ENCODE measurements around the gene BANF1.
"Not testable (repeated sequence)": the region's sequence is repeated elsewhere in the genome, so short reads cannot be mapped to it uniquely, and the experiment has no call there.

BANF1 gene

DNA sequence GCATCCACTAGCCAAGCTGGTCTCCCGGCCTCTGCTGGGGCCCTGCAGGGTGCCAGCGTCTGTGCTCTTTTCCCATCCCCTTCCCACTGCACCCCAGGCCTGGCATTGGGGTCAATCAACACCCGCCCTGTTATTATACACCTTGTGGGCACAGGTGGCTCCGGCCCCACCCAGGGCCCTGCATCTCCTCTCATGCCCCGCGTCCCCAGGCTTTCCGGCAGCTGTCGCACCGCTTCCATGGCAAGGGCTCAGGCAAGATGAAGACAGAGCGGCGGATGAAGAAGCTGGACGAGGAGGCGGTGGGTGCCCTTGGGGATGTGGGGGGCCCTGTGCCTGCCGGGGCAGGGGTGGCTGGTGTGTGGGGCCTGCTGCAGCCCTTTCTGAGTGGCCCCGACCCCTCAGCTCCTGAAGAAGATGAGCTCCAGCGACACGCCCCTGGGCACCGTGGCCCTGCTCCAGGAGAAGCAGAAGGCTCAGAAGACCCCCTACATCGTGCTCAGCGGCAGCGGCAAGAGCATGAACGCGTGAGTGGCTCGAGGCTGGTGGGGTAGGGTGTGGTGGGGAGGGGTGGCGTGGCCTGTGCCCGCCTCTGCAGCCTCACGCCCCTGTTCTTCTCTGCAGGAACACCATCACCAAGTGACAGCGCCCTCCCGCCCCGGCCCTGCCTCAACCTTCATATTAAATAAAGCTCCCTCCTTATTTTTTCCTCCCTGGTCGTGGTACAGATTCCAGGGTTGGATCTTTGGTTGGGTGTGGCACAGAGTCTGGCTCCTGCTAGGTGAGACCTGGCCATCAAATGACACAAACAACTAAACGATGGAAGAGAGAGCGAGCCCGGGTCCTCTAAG, 23.7 kb upstream of the BANF1 start:
- no peak for DNase-seq

DNA sequence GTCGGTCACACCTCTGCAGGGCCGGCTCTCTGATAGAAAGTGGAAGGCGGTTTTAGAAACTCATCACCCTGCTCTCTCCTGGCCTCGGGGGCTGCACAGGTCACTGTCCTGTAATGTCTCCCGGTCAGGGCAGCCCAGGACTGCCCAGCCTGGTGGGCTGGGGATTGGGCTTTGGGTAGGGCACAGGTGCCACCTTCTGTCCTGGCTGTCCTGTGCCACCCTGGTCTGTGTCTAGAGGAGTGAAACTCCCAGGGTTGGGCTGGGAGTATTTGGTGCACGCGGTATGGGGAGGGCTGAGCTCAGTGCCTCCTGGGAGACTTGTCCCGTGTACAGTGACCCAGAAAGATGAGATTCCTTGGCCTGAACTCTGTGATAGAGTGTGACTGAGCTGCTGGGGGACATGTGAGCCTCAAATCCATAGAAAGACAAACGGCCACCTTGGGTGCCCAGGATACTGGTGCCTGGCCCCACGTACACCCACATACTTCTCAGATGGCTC, 23.0 kb upstream of the BANF1 start:
- DNase-seq: no peak

DNA sequence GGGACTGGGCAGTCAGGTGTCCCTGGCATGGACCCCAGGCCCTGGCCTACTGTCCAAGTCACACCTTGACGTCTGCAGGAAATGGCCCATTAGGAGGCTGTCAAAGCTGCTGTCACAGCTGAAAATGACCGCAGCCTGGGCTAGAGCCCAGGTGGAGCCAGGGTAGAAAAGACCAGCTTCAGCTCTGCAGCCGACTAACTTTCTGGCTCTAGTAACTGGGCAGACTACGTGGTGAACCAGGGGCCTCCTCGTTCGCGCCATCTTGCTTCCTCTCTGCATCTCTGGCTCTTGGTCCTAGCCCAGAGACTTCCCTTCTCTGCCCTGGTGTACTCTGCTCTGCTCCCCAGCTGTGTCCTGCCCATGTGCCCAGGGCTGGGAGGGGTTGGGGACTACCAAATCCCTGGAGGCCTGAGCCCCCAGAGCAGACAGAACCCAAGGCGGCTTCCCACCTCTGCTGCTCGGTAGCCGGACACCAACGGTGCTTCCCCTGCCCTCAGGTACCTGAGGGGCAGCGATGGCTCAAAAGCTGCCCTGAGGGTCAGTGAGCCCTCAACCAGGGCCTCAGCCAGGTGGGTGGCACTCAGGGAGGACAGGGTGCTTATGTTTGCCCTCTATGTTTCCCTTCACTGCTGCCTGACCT, 21.1 kb upstream of the BANF1 start:
- DNase-seq: no peak

DNA sequence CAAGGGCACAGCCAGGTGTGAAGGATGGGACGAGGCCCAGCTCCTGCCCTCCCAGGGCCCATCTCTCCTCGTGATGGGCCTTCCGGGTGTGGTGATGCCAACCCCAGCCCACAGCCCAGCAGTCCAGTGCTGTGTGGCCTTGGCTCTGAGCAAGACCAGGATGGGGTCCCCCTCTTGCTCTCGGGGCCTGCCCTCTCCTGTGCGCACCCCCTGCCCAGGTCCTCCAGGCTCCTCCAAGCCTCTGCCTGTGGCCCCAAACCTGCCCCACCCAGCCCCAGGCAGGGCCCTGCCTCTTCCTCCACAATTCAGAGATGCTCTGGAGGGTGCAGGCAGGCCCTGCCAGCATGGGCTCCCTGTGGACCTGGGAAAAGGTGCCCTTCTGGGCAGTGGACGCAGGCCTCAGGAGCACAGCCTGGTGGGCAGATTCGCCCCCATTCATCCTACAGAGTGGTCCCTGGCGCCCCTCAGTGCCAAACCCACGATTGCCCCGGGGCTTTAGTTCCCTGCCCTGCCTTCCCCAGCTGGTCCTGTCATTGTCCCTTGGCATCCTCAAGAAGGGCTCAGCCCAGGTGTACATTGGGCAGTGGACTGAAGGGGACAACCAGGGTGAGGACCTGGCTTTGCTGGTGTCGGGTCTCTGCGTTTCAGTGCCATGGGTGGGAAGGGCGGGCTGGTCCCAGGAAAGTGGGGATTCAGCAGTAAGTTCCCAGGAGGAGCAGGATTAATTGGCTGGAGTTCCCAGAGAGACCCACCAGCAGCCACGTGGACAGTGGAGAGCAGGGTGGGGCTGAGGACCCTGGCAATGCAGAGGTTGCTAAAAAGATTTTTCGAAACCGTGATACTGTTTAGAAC, 20.1 kb upstream of the BANF1 start:
- no peak for DNase-seq

DNA sequence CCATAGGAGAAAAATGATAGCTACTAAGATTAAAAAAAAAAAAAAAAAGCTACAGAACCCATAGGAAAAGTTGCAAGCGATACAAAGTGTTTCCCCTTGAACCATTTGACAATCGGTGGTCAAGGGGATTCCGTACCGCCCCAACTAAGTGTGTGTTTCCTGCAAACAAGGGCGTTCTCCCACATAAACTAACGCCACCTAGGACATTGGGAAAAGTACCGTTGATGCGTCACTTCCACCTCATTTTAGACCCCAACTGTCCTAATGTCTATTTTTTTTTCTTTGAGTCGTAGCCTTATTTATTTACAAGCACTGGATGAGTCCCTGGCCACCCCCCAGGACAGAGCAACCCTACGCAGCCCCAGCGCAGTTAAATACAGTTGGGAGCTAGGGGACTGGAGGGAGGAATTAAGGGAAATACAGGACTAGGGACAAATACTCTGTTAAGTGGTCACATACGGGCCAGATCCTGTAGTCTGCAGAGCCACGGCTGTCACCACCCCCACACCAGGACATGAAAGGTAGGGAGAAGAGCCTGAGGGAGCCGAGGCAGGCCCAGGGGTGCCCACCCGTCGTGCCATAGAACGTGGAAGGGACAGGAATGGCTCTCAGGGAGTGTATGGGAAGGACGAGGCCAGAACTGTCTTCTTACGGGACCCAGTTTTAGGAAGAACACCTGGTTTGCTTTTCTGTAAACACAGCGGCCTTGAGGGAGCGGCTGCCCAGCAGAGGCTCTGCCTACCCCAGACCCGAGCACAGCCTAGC, 19.3 kb upstream of the BANF1 start:
- DNase-seq: no peak

DNA sequence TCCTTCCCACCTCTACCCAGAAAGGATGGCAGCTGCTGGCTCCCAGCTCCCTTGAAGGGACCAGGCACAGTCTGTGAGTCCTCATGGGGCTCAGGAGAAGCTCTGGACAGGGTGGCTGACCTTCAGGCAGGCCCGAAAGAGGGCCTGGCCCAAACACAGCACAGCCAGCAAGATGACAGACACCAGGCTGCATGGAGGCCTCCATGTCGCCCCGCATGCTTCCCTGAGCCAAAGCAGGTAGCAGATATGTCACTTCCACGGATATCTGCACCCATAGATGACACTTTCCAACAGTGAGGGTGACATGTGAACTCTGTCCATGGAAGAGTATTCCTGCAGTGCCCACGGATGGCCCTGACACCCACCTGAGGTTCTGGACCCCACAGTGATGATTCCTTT, 18.7 kb upstream of the BANF1 start:
- DNase-seq: no peak

DNA sequence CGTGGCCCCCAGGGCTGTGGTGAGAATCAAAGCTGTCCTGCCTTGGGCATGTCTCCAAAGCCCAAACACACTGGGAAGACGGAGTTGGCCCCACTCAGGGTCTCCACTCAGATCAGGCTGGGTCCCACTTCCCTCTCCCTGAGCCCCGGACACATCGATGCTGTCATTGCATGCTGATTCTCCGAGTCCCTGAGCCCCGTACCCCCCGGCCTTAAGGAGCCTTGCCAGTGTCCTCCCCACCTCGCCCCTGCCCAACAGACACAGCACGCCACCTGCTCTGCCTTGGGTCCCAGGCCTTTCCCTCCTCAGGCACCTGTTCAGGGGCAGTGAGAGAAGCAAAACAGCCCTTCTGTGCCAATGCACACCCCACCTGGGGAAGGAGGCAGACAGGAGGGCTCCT, 15.0 kb upstream of the BANF1 start:
- DNase-seq: no peak

DNA sequence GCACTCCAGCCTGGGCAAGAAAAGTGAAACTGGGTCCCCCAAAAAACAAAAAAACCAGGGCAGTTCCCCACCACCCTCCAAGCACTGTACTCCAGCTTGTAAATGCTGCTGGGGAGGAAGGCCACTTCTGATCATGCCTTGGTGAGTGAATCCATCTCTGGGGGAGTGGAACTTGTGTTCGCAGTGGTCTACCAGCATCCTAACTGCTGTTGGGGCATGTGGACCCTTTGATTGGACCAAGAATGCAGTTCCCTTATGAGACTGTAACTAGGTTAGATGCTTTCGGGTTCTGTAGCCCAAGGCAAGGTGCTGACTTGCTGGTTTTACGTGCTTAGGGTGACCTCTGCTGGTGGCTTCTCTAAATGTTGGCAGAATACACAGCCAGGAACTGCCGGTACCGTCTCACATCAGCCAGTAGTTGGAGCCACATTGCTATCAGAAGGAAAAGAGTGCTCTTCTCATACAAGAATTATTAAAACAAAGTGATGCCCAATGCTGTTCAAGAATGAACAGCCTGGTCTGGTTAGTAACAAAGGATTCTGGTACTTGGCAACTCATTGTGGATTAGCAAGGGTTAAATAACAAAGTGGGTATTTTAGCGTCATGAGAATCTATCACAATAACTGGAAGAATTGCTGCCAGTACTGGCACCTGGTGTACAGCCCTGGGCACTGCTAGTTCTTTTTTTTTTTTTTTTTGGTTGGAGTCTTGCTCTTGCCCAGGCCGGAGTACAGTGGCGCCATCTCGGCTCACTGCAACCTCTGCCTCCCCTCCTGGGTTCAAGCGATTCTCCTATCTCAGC, 13.3 kb upstream of the BANF1 start:
- DNase-seq: peak; percentile 86 to 98 (median 93)

DNA sequence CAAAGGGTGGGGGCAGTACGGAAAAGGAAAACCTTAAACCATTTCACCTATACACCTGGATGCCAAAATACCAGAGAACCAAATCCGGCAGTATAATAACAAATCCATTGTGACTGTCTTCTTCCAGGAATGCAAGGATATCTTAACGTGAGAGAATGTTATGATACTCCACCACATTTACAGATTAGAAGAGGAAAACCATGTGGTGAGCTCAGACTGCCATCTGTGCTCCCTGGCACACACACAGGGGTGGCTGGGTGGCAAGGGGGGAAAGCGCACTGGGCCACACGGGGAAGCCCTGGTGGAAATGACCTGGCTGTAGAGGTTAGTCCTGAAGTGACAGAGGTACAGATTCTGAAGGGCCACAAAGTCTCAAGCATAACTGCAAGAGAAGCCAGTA, 10.2 kb upstream of the BANF1 start:
- no peak for DNase-seq

DNA sequence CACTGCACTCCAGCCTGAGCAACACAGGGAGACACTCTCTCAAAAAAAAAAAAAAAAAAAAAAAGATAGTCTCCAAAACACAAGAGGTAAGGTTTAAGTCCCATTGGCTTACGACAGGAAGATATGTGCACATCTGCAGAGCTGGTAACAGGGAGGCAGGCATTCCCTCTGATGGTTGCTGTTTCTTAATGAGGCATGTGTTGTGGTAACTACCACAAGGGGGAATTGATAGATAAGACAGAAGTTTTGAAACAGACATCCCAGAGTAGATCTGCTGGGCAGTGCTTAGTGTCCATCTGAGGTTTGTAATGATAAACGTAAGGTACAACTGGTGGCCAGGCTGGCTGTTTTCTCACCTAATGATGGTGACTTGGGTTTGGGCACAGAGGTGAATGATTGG, 5.0 kb upstream of the BANF1 start:
- no peak for DNase-seq

DNA sequence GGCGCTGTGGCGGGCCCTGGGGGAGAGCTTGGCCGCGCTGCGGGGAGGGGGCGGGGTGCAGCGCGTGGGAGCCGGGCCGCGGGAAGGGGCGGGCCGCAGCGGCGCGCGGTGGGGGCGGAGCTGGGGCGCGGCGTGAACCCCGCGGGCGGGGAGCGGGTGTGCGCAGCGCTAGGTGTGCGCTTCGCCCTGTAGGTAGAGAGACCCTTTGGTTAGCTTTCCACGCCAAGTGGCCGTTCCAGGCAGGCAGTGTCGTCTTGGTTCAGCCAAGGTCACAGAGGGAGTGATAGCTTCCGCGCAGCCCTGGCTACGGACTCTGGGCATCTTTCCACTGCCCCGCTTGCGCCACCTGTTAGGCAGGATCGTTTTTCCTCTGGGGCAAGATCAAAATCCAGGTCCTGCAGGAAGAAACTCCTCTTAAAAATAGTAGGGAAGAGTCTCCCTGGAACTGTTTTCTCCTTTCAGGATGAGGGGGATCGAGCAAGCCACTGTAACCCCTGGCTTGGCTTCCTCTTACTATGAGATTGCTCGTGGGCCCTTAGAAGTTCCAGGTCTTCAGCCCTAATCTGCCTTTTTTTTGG, 434 bp downstream of the BANF1 start:
- DNase-seq: peak in 1 of 3 experiments; percentile 53

DNA sequence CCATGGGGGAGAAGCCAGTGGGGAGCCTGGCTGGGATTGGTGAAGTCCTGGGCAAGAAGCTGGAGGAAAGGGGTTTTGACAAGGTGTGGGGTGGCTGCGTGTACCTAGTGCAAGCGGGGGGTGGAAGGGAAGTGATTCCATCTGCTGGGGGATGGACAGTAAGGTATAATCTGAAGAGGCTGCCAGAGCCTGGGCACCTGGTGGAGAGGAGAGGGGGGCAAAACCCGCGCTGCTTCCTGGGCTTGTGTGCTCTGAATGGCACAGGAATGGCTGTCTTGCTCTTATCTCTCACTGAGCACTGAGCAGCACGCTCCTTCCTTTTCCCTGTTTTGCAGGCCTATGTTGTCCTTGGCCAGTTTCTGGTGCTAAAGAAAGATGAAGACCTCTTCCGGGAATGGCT, 988 bp downstream of the BANF1 start:
- peak in 1 of 3 experiments; percentile 42 for DNase-seq

DNA sequence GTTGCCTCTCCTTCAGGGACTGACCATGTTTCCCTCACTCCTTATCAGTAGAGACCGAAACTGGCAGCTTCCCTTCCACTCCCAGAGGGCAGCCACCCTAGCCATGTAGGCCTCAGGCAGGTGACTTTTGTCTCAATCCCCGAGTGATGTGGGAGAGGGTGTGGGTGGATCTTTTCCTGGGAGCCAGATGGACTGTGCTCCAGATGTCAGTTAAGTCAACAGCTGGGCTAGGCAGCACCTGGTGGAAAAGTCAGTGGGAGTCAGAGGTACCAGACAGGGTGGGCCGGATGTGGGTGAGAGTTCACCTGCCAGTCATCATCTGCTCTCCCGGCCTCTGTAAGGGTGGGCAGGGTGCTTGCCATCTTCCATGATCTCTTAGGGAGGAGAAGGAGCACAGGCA, 1.9 kb downstream of the BANF1 start:
- no peak for DNase-seq

DNA sequence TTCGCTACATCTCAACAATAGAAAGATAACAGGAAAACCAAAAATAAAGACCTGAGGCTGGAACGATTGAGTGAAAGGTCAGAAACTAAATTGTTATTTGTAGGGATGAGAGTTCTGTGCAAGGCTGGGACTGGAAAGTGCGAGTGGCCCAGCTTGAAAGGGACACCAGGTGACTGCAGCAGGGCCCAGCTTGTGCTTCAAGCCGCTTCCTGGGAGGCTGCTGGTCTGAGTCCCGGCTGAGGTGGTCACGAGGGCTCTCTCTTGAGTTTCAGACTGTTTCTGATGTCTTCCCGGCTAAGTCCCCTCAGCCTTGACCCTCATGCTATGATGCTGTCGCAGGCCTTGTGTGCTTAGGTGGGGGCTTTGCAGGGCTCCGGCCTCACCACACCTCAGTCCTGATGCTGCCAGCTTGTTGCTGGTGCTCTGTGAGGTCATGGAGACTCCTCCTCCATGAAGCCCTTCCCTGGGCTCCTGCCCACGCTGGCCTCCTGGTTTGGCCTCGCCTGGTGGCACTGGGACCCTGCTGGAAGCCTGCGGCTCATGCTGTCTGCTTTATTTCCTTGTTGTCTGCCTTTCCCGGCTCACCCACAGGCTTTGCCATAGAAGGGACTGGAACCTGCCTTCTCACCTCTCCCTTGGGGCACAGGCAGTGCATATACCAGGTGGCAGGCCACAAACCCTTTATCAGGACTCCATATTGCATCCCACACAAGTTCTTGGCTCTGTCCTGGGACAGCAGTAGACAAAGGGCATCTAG, 4.0 kb downstream of the BANF1 start:
- no peak for DNase-seq

DNA sequence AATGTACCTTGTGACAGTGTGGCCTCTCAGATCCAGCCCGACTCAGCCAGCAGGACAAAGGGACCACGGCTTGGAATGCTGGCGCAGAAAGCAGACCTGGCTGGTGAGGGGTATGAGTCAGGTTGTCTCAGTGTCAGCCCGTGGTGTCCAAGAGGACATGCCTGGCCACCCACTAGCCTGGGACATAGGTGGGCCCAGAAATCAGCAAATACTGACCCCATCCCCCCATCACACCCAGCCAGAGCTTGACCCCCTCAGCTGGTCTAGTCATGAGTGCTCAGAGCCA, 4.5 kb downstream of the BANF1 start:
- DNase-seq: no peak

DNA sequence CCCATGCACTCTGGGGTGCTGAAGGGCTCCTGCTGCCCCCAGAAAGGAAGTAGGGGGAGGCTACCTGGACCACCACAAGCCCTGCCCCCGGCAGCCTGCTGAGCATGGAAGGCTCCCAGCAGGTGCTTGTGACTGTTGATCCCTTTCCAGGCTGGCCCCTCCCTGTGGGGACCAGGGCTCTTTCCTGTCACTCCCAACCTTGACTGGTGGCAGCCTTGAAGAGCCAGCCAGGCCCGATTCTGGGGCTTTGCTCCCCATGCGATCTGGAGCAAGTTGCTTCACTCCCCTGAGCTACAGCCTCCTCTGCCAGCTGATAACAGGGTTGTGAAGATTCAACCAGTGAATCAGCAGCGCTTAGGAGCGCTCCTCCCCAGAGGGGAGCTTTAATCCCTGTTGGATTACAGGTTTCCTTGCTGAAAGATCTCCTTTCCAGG, 4.9 kb downstream of the BANF1 start:
- DNase-seq: no peak

DNA sequence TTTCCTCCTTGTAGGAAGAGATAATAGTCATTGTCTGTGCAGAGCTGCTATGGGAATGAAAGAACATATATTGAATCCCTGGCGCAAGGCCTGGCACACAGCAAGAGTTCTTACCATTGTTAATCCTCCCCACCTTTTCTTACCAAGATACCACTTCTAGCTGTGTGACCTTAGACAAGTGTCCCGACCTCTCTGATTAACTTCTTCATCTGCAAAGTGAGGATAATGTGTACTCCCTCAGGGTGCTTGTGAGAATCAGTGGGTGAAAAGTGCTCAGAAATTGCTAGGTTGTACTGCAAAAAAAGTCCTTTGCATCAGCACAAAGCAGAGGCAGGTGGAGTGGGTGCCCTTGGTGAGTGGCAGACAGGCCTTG, 5.8 kb downstream of the BANF1 start:
- DNase-seq: no peak

DNA sequence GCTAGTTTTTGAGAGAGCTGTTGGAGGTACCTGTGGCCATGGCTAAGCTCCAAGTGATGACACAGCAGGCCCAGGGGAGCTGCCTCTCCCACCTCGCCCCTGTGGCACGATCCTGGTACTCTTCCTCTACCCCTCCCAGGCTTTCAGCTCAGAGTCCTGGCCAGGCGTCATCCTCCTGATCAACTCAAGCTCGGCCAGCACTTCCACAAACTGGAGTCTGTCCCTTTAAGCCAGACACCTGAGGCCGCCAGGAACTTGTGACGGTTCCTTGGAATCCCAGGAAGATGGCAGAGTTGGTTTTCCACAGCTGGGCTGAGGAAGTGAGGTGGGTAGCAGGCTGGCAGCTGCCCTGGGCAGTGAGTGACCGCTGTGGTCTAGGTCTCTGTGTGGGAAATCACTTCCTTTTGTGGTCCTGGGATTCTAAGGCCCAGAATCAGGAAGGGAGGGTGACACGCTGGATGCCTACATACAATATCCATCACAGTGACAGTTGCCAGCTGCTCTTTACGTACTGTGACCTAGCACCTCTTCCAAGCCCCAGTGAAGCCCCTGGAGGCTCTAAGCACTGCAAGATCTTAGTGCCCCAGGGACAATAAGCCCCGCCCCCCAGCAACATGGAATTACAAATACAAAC, 6.3 kb downstream of the BANF1 start:
- no peak for DNase-seq

DNA sequence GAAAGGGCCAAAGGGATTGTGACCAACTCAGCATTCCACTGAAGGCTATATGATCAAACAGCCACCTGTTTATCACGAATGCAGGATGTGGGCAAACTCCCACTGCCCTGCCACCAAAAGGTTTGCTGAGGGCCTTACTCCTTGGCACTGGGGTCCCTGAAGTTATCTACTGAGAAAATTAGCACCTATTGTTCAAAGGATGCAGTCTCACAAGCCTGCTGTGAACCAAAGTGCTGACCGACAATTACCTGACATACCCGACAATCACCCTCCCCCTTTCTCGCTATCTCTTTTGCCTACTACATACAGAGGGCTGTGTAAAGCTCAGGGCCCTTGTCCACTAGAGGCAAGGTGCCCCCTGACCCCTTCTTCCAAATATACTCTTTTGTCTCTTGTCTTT, 7.7 kb downstream of the BANF1 start:
- DNase-seq: not testable (repeated sequence)

DNA sequence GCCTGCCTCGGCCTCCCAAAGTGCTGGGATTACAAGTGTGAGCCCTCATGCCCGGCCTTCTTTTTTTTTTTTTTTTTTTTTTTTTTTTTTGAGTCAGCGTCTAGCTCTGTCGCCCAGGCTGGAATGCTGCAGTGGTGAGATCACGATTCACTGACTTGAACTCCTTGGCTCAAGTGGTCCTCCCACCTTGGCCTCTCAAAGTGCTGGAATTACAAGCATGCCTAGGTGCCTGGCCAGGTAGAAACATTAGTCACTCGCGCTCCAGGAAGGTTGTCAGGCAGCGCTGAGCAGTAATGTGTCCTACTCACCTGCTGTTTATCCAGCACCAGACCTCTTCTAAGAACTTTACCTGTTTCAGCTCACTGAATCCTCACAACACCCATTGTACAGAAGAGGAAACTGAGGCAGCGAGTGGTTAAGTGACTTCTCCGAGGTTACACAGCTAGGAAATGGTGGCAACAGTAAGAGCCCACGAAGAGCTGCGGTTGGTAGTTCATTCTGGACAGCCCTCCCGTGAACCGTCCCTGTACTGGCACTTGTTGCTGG, 9.0 kb downstream of the BANF1 start:
- no peak for DNase-seq

All from NCI-H1417 (cell line).